Measurements from ENCODE around the gene SPPL3.

DNA sequence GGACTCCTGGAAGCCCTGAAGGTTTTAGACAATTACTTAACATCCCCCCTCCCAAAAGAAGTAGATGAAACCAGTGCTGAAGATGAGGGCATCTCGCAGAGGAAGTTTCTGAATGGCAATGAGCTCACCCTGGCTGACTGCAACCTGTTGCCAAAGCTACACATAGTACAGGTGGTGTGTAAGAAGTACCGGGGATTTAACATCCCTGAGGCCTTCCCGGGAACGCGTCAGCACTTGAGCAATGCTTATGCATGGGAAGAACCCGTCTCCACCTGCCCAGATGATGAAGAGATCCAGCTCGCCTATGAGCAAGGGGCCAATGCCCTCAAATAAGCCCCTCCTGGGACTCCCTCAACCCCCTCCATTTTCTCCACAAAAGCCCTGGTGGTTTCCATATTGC lies 10.6 kb upstream of the SPPL3 start:
- TF ChIP-seq, protein P1, sequence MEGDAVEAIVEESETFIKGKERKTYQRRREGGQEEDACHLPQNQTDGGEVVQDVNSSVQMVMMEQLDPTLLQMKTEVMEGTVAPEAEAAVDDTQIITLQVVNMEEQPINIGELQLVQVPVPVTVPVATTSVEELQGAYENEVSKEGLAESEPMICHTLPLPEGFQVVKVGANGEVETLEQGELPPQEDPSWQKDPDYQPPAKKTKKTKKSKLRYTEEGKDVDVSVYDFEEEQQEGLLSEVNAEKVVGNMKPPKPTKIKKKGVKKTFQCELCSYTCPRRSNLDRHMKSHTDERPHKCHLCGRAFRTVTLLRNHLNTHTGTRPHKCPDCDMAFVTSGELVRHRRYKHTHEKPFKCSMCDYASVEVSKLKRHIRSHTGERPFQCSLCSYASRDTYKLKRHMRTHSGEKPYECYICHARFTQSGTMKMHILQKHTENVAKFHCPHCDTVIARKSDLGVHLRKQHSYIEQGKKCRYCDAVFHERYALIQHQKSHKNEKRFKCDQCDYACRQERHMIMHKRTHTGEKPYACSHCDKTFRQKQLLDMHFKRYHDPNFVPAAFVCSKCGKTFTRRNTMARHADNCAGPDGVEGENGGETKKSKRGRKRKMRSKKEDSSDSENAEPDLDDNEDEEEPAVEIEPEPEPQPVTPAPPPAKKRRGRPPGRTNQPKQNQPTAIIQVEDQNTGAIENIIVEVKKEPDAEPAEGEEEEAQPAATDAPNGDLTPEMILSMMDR (IDR thresholded peaks at IDR 0.05; ENCODE audit: low read depth, low read length, missing input control) = no peak
- TF ChIP-seq GABPA (IDR thresholded peaks at IDR 0.05 in 1 of 2, conservative IDR thresholded peaks at IDR 0.05 in 1 of 2) = no peak
- TF ChIP-seq, protein P2, sequence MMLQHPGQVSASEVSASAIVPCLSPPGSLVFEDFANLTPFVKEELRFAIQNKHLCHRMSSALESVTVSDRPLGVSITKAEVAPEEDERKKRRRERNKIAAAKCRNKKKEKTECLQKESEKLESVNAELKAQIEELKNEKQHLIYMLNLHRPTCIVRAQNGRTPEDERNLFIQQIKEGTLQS (IDR thresholded peaks at IDR 0.05) = no peak

All from liver (tissue), 3 donors.